Mucosa of stomach (tissue), 1 donor: ENCODE data around the gene GAS7.

ENCODE experiments used
- H3K27me3 ChIP-seq: one replicate; pipeline ENCODE4 v1.7.0; 2013; ENCODE audit warnings: mild to moderate bottlenecking, low read length; ENCODE audit not compliant: control insufficient read depth, insufficient read depth
- H3K36me3 ChIP-seq: one replicate; pipeline ENCODE4 v1.7.0; 2013; ENCODE audit warnings: low read length; ENCODE audit not compliant: control insufficient read depth, insufficient read depth
- H3K4me1 ChIP-seq: one replicate; pipeline ENCODE4 v1.7.0; 2013; ENCODE audit warnings: mild to moderate bottlenecking, low read length; ENCODE audit not compliant: control insufficient read depth, insufficient read depth
- H3K4me3 ChIP-seq: one replicate; pipeline ENCODE4 v1.7.0; 2013; ENCODE audit warnings: low read length
- H3K9ac ChIP-seq: one replicate; pipeline ENCODE4 v1.7.0; 2013; ENCODE audit warnings: mild to moderate bottlenecking, low read length, moderate library complexity
- H3K9me3 ChIP-seq: one replicate; pipeline ENCODE4 v1.7.0; 2013; ENCODE audit warnings: mild to moderate bottlenecking, low read length, moderate library complexity; ENCODE audit not compliant: control insufficient read depth
- donor health status: Pancreatic carcinoma.

The GAS7 gene

GRCh38 chr17:9874722-9875121 lies 323.7 kb downstream of the GAS7 start:
- H3K4me3 ChIP-seq, result no peak overlapping the region
- H3K27me3 ChIP-seq, result no peaks in the 10 kb centered on the region
- H3K4me1 ChIP-seq, result no peaks in the 10 kb centered on the region
- H3K9me3 ChIP-seq, result no peaks in the 10 kb centered on the region
- H3K9ac ChIP-seq, result no peak overlapping the region
- H3K36me3 ChIP-seq, result no peaks in the 10 kb centered on the region

- Histone ChIP-seq H3K9me3 (no peaks in the 10 kb centered on the region), H3K27me3 (no peaks in the 10 kb centered on the region), H3K4me1 (no peaks in the 10 kb centered on the region), H3K4me3 (no peak overlapping the region), H3K9ac (no peak overlapping the region), H3K36me3 (no peaks in the 10 kb centered on the region)
Measured at GRCh38 chr17:9872852-9873251, 325.6 kb downstream of the GAS7 start.

DNA sequence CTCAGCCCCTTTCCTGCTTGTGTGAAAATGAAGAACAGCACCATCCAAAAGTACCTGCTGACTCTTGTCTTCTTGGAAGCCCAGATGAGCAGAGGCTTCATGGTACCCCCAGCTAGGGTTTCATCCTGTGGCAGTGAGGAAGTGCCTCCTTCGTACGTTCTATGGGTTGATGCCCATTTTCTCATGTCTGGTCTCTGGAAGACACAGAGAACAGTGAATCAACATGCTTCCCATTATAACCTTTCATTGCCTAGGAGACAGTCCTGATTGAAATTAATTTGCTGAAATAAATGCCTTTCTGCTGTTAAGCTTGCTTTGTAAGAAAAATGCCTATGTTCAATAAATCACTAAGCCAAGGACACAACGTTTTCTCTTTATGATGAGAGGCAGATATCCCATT lies 329.9 kb downstream of the GAS7 start:
- no peaks in the 10 kb centered on the region for H3K36me3 ChIP-seq
- no peaks in the 10 kb centered on the region for H3K4me1 ChIP-seq
- no peaks in the 10 kb centered on the region for H3K9me3 ChIP-seq
- no peaks in the 10 kb centered on the region for H3K27me3 ChIP-seq
- H3K9ac ChIP-seq, result no peak overlapping the region
- H3K4me3 ChIP-seq, result no peak overlapping the region

DNA sequence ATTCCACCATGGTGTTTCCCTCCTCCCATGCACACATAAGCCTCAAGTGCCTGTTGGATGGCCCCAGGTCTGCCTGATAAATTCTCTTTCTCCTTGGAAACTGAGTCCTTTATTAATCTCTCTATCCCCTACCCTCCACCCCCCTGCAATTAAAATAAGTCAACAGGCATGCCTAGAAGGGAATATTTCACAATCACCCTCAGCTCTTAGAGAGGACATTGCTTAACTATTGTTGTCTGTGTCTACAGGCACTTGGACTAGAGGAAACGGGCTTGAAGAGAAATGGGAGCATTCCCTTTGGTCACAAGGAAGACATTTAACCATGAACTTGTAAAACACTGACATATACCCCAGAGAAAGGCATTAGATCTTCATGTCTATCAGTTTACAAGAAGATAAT lies 332.8 kb downstream of the GAS7 start:
- Histone ChIP-seq H3K9me3 (no peaks in the 10 kb centered on the region), H3K36me3 (no peaks in the 10 kb centered on the region), H3K4me1 (no peaks in the 10 kb centered on the region), H3K9ac (no peak overlapping the region), H3K27me3 (no peaks in the 10 kb centered on the region), H3K4me3 (no peak overlapping the region)

- no peaks in the 10 kb centered on the region for H3K9me3 ChIP-seq
- H3K27me3 ChIP-seq, result no peaks in the 10 kb centered on the region
- no peak overlapping the region for H3K4me3 ChIP-seq
- no peak overlapping the region for H3K9ac ChIP-seq
- no peaks in the 10 kb centered on the region for H3K4me1 ChIP-seq
- H3K36me3 ChIP-seq, result no peaks in the 10 kb centered on the region
Measured at GRCh38 chr17:9862949-9863348, 335.5 kb downstream of the GAS7 start.

- no peaks in the 10 kb centered on the region for H3K36me3 ChIP-seq
- H3K4me1 ChIP-seq, result no peaks in the 10 kb centered on the region
- no peaks in the 10 kb centered on the region for H3K9me3 ChIP-seq
- H3K27me3 ChIP-seq, result no peaks in the 10 kb centered on the region
- no peak overlapping the region for H3K9ac ChIP-seq
- H3K4me3 ChIP-seq, result no peak overlapping the region
Measured at GRCh38 chr17:9862220-9862619, 336.2 kb downstream of the GAS7 start.

DNA sequence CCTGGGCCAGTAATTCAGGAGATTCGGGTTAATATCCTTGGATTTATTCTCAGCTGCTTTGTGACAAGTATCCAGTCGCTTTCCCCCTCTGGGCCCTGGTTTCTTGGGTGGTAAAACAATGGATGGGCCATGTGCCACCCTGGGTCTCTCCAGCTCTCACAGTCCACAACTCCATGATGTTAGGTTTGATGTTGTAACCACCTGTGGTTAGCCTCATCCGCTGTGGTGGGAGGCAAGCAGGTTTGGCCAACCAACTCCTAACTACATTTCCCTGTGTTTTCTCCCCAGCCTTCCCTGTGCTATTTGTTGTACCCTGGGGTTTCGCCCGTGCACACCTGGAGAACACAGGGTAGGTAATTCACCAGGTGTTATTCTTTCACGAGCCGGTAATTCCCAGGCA lies 337.6 kb downstream of the GAS7 start:
- Histone ChIP-seq H3K36me3 (no peaks in the 10 kb centered on the region), H3K4me3 (no peak overlapping the region), H3K4me1 (no peaks in the 10 kb centered on the region), H3K9ac (no peak overlapping the region), H3K27me3 (no peaks in the 10 kb centered on the region), H3K9me3 (no peaks in the 10 kb centered on the region)
